OCI-LY3 (cell line): ENCODE data around the gene TRIM2.

Experiments used
- H2AFZ ChIP-seq: fragments of 200-600, 300-600 bp; shearing (Covaris generic); 2 replicates; pipeline ENCODE4 v1.6.0; 2014; ENCODE audit warnings: antibody characterized with exemption, low read depth, low read length
- H3K27ac ChIP-seq: fragments of 200-600, 300-600 bp; sonication (generic); 2 replicates; pipeline ENCODE4 v1.5.1; 2014; ENCODE audit warnings: mild to moderate bottlenecking, low read length, moderate library complexity, mixed read lengths
- H3K27me3 ChIP-seq: fragments of 200-600, 300-600 bp; sonication (generic); 2 replicates; pipeline ENCODE4 v1.6.1; 2014; ENCODE audit warnings: low read depth, low read length, mixed read lengths
- H3K36me3 ChIP-seq: fragments of 200-600, 300-600 bp; sonication (generic); replicated peaks from 2 replicates; pipeline ENCODE3; 2014; ENCODE audit warnings: low read depth, low read length, mixed read lengths
- H3K4me1 ChIP-seq: fragments of 300-600, 200-600 bp; sonication (generic); 2 replicates; pipeline ENCODE4 v1.6.1; 2014; ENCODE audit warnings: low read length, mixed read lengths
- H3K4me2 ChIP-seq: fragments of 200-600, 300-600 bp; sonication (generic); 2 replicates; pipeline ENCODE4 v1.6.1; 2014; ENCODE audit warnings: low read length, mixed read lengths
- H3K4me3 ChIP-seq: fragments of 300-600, 200-600 bp; sonication (generic); 2 replicates; pipeline ENCODE4 v1.5.1; 2014; ENCODE audit warnings: antibody characterized with exemption, mild to moderate bottlenecking, low read length, moderate library complexity
- H3K79me2 ChIP-seq: fragments of 300-600, 200-600 bp; shearing (Covaris generic); 2 replicates; pipeline ENCODE4 v1.6.1; 2014; ENCODE audit warnings: mild to moderate bottlenecking, low read length, mixed read lengths
- H3K9ac ChIP-seq: fragments of 300-600, 200-600 bp; shearing (Covaris generic); 2 replicates; pipeline ENCODE4 v1.6.0; 2014; ENCODE audit warnings: mild to moderate bottlenecking, low read length, moderate library complexity
- H3K9me3 ChIP-seq: fragments of 200-600, 300-600 bp; shearing (Covaris generic); 2 replicates; pipeline ENCODE4 v1.6.1; 2014; ENCODE audit warnings: low read length, mixed read lengths; ENCODE audit not compliant: insufficient read depth
- H4K20me1 ChIP-seq: fragments of 200-600, 300-600 bp; sonication (generic); 2 replicates; pipeline ENCODE4 v1.6.1; 2016; ENCODE audit warnings: low read length, mixed read lengths; ENCODE audit not compliant: insufficient read depth
- CTCF ChIP-seq: fragments of 200-600, 300-600 bp; sonication (generic); IDR thresholded peaks from 2 replicates; pipeline ENCODE4 v1.5.1; 2014; ENCODE audit warnings: antibody characterized with exemption, low read length, low read depth
- EZH2phosphoT487 ChIP-seq: fragments of 200-600 bp; shearing (Covaris generic); IDR thresholded peaks from 2 replicates; pipeline ENCODE4 v1.6.1; 2018; ENCODE audit warnings: antibody characterized with exemption, mixed run types, low read depth

Gene TRIM2

DNA sequence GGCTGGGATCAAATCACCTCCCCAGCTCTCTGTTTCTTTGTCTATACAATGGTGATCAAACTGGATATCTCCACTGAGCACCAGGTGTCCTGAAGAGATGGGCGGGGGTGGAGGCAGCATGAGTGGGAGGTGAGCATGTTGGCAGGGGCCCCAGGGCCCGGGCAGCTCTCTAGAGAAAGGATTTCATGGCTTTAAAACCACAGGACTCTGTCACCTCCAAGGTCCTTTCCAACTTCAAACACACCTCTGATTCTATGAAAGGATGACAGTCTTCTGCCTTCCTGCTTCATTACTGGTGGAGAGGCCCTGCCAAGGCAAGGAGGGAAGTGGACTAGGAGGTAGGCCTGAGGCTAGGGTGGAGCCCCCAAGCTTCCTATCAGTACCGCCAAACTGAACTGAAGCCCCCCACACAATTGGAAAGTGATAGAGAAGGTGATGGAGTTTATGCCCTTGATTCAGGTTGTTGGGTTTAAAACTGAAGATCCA lies 38.6 kb downstream of the TRIM2 start:
- TF ChIP-seq CTCF (no peak), EZH2phosphoT487 (no peak)
- Histone ChIP-seq H3K9ac (no peak overlapping the region), H3K79me2 (0 out of 2 replicates have a peak, but pooled peaks cover 6% of the 10 kb centered on the region), H3K4me1 (peaks cover 19% of the 10 kb centered on the region), H3K36me3 (peaks cover 3% of the 10 kb centered on the region), H3K4me3 (no peak overlapping the region), H3K27ac (no peak overlapping the region), H3K4me2 (peak overlapping the region; percentile 69), H2AFZ (no peak overlapping the region), H3K27me3 (no peaks in the 10 kb centered on the region), H3K9me3 (no peaks in the 10 kb centered on the region), H4K20me1 (0 out of 2 replicates have a peak, but pooled peaks cover 4% of the 10 kb centered on the region)

DNA sequence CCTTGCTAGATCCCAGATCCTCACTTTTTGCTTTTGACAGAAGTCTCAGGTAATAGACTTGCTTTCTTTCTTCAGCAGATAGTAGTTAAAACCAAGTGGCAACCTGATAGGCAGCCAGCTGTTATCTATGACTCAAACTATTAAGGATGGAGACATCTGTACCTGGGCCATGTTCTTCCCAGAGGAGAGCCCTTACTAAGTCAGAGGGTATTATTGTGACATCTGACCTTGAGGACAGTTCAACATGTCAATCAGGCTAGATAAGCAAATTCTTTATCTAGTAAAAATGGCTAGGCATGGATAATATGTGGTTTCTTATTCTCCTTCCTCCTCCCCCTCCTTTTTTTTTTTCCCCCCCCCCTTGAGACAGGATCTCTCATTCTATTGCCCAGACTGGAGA lies 39.2 kb downstream of the TRIM2 start:
- H4K20me1 ChIP-seq = no peaks in the 10 kb centered on the region
- TF ChIP-seq CTCF (no peak), EZH2phosphoT487 (no peak)
- H3K4me3 ChIP-seq = no peak overlapping the region
- 0 out of 2 replicates have a peak, but pooled peaks cover 6% of the 10 kb centered on the region for H3K79me2 ChIP-seq
- H3K9ac ChIP-seq = no peak overlapping the region
- no peaks in the 10 kb centered on the region for H3K27me3 ChIP-seq
- no peaks in the 10 kb centered on the region for H3K9me3 ChIP-seq
- no peak overlapping the region for H2AFZ ChIP-seq
- H3K4me2 ChIP-seq = no peak overlapping the region
- peaks cover 3% of the 10 kb centered on the region for H3K36me3 ChIP-seq
- no peak overlapping the region for H3K27ac ChIP-seq
- H3K4me1 ChIP-seq = peaks cover 21% of the 10 kb centered on the region

DNA sequence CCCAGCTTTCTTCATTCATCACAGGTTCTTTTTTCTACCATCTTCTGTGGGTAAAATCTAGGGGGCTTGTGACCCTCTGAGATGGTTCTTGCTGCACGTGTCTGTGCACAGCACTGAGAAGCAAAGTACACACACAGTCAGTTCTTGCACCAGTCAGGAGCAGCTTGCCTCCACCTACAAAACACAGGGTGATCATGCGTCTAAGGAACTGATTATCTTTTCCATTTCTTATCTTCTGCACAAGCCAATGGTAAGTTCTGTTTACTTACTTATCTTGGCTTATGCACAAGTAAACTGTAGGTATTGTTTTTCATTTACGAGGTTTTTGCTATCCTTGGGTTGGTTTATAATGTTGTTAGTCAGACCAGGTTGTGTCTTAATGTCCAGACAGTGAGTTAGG lies 40.7 kb downstream of the TRIM2 start:
- Histone ChIP-seq H3K27ac (no peak overlapping the region), H3K27me3 (no peaks in the 10 kb centered on the region), H3K9ac (no peak overlapping the region), H4K20me1 (no peaks in the 10 kb centered on the region), H2AFZ (no peak overlapping the region), H3K4me3 (no peak overlapping the region), H3K9me3 (no peaks in the 10 kb centered on the region), H3K79me2 (peaks cover 7% of the 10 kb centered on the region; the same call in 1 of the 2 replicates), H3K4me2 (no peak overlapping the region), H3K4me1 (peaks cover 29% of the 10 kb centered on the region), H3K36me3 (peaks cover 3% of the 10 kb centered on the region)
- TF ChIP-seq EZH2phosphoT487 (no peak), CTCF (no peak)

DNA sequence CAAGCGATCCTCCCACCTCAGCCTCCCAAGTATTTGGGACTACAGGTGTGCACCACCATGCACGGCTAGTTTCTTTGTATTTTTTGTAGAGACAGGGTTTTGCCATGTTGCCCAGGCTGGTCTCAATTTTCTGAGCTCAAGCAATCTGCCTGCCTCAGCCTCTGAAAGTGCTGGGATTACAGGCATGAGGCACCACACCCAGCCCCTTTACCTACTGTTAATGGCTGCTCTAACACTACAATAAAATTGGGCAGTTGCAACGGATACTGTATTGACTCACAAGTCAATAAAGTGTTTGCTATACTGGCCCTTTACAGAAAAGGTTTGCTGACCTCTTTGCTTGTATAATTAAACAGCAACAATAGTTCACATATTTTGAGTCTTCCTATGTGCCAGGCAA lies 41.5 kb downstream of the TRIM2 start:
- peaks cover 37% of the 10 kb centered on the region for H3K4me1 ChIP-seq
- TF ChIP-seq EZH2phosphoT487 (no peak), CTCF (no peak)
- no peak overlapping the region for H3K4me2 ChIP-seq
- H3K9me3 ChIP-seq = no peaks in the 10 kb centered on the region
- H3K27me3 ChIP-seq = no peaks in the 10 kb centered on the region
- no peak overlapping the region for H2AFZ ChIP-seq
- no peak overlapping the region for H3K4me3 ChIP-seq
- no peak overlapping the region for H3K27ac ChIP-seq
- peaks cover 3% of the 10 kb centered on the region for H3K36me3 ChIP-seq
- H4K20me1 ChIP-seq = no peaks in the 10 kb centered on the region
- H3K9ac ChIP-seq = no peak overlapping the region
- peaks cover 15% of the 10 kb centered on the region for H3K79me2 ChIP-seq
